NAMALWA (cell line): Measurements from ENCODE around the gene CLEC18A.
A peak's percentile ranks its signal among the peaks of the same experiment; 100 is the strongest.
"Not testable (repeated sequence)": the region's sequence is repeated elsewhere in the genome, so short reads cannot be mapped to it uniquely, and the experiment has no call there.

Experiments
- DNase-seq: peaks from one replicate; pipeline ENCODE4 v3.0.0-alpha.2; 2015; ENCODE audit warnings: low spot score

The CLEC18A gene

GRCh38 chr16:69951017-69951671 is at the start of gene CLEC18A:
Gene CLEC18A, plus strand, starts transcription at chr16:69951334. Its CDS starts 33 bp downstream, at chr16:69951367.
- DNase-seq: not testable (repeated sequence)

GRCh38 chr16:69903865-69904415 is 47.2 kb upstream of the CLEC18A start:
- no peak for DNase-seq

- no peak for DNase-seq
Observed at GRCh38 chr16:69904495-69905170, 46.5 kb upstream of the CLEC18A start.

- no peak for DNase-seq
Observed at GRCh38 chr16:69905171-69905555, 46.0 kb upstream of the CLEC18A start.

GRCh38 chr16:69906838-69907401 is 44.2 kb upstream of the CLEC18A start:
- peak; percentile 8 for DNase-seq

- no peak for DNase-seq
Observed at GRCh38 chr16:69909043-69909442, 42.1 kb upstream of the CLEC18A start.

GRCh38 chr16:69909760-69910159 is 41.4 kb upstream of the CLEC18A start:
- no peak for DNase-seq

- DNase-seq: no peak
Observed at GRCh38 chr16:69910964-69911363, 40.2 kb upstream of the CLEC18A start.

- DNase-seq: no peak
Observed at GRCh38 chr16:69916462-69916861, 34.7 kb upstream of the CLEC18A start.

GRCh38 chr16:69917311-69917710 is 33.8 kb upstream of the CLEC18A start:
- no peak for DNase-seq

- DNase-seq: no peak
Observed at GRCh38 chr16:69917739-69918138, 33.4 kb upstream of the CLEC18A start.

- DNase-seq: no peak
Observed at GRCh38 chr16:69918241-69918640, 32.9 kb upstream of the CLEC18A start.

- DNase-seq: no peak
Observed at GRCh38 chr16:69921127-69921526, 30.0 kb upstream of the CLEC18A start.

GRCh38 chr16:69922200-69922599 is 28.9 kb upstream of the CLEC18A start:
- DNase-seq: no peak

GRCh38 chr16:69924041-69924775 is 26.9 kb upstream of the CLEC18A start:
- DNase-seq: no peak

- DNase-seq: no peak
Observed at GRCh38 chr16:69924777-69925191, 26.4 kb upstream of the CLEC18A start.

GRCh38 chr16:69925311-69925710 is 25.8 kb upstream of the CLEC18A start:
- DNase-seq: no peak

- DNase-seq: no peak
Observed at GRCh38 chr16:69926241-69926640, 24.9 kb upstream of the CLEC18A start.

GRCh38 chr16:69927056-69927757 is 23.9 kb upstream of the CLEC18A start:
- DNase-seq: no peak

GRCh38 chr16:69928856-69929400 is 22.2 kb upstream of the CLEC18A start:
- DNase-seq: no peak

- no peak for DNase-seq
Observed at GRCh38 chr16:69929480-69929879, 21.7 kb upstream of the CLEC18A start.
